HG03045 (cell line): ENCODE results near the gene ZNF189.

ENCODE experiments used
- ATAC-seq: cut with Tn5 transposase; IDR thresholded peaks from one replicate; pipeline ENCODE4 v1.9.1; 2021; ENCODE audit warnings: mild to moderate bottlenecking, moderate library complexity; ENCODE audit not compliant: unreplicated experiment

Gene ZNF189

DNA sequence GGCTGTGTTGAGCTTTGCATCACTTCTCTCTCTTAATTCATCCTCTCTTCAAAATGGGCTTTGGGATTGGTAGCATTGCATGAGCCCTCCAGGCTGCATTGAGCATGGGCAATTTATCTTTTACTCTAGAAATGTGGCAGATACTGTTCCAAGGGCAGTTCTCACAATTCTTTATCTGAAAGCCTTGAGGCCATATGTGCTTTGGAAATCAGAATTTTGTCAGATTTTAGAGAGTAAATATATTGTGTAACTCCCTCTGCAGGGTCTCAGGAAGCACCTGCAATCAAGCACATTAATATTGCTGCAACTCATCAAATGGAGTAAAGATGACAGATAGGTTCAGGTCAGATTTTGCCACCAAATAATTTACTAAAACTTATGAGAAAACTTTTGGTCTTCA lies 19.3 kb downstream of the ZNF189 start:
- ATAC-seq: no peak

DNA sequence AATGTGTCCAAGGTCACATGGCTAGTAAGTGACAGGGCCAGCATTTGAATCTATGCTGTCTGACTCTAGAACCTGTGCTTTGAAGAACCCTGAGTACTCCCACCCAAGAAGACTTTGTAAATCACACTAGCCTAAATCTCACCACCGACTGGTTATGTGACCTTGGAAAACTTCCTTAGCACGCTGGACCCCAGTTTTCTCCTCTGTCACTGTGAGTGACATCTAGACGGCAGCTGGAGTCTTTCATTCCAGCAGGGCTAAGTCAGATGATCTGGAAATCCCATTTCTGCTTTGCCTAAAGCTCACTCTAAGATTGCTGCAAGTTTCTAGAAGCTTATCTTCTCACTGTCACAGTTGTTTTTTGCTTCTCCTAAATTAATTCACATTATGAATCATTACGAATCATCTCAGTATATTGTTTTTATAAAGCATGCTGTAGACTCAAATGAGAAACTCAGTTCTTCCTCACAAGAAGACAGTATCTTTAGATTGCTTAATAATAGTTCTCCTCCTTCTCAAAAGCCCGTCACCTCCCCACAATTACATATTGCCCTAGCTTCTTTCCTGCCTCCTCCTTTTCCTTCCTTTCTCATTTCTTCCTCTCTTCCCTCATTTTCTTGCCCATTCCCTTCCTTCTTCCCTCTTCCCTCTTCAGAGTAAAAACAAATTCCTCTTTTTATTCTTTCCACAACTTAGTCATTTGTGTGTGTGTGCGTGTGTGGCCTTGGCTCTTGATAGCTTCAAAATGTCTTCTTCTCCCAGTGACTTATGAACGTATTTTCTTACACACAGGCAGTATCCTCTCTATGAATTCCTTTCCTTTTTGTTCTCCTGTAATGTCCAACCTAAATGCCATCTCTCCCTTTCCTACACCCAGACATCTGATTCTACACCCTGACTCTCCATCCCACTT lies 20.1 kb downstream of the ZNF189 start:
- ATAC-seq: no peak

GRCh38 chr9:101419863-101420262 lies 21.2 kb downstream of the ZNF189 start:
- ATAC-seq: no peak

GRCh38 chr9:101421653-101422065 lies 23.0 kb downstream of the ZNF189 start:
- no peak for ATAC-seq

GRCh38 chr9:101427358-101427757 lies 28.7 kb downstream of the ZNF189 start:
- no peak for ATAC-seq

DNA sequence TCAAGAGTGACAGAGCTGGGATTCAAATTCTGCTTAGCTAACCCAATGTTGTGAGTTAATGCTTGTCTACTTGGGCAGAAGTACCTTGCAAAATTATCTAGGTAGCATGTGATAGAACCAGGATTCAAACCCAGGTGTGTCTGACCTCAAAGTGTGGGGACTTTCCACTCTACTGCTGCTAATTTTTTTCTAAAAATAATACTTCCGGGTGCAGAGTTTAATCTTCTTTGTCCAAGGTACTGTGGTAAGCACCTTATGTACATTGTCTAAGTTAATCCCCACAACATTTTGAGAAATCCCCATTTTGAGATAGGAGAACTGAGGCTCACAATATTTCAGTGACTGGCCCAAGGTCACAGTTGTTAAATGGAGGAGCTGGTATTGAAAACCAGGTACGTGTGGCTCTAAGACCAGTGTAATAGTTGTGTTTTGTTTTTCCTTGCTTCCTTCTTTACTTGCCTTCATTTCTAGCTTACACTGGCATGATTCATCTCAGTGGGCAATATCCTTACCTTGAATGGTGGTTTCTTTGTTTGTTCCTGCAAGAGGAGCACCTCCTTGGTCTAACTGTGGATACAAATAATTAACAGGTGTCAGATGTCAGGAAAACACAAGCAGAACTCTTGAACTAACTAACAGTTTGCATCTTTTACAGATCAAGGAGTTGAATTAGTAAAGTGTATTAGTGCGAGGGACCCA lies 29.5 kb downstream of the ZNF189 start:
- ATAC-seq: no peak

GRCh38 chr9:101428909-101429308 lies 30.3 kb downstream of the ZNF189 start:
- no peak for ATAC-seq

GRCh38 chr9:101429736-101430135 lies 31.1 kb downstream of the ZNF189 start:
- no peak for ATAC-seq

DNA sequence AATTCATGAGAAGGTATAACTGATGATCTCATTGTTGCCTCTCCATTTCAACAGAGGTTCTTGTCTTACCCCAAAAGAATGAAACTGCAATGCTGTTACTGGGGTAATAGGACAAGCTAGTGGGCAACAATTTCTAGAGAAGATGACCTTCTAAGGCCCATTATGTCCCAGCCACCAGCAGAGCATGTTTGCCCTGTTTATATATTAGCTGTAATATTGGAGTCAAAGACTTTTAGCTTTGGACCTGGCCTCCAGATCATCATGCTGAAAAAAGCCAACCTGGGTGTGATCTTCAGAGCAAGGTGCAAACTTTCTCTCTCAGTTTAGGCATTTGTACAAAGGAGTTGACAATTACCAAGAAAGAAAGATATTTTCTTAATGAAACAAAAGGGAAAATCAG lies 33.5 kb downstream of the ZNF189 start:
- no peak for ATAC-seq

DNA sequence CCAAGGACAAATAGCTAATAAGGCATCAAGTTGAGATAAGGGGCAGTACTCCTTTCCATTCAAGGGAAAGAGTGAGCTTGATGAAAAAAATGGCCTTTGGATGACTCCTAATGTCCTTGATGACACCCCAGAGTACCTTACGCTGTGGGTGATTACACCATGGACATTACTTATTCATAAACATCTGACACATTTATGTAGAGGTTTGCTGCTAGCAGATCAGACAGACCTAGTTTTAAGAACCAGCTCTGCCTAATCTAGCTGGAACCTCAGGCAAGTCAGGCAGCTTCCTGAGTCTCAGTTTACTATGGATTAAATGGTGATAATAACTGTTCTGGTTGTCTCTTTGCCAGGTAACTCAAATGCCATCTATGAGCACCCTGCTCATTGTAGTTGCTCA lies 34.1 kb downstream of the ZNF189 start:
- ATAC-seq: no peak

GRCh38 chr9:101433229-101433628 lies 34.6 kb downstream of the ZNF189 start:
- no peak for ATAC-seq

GRCh38 chr9:101434998-101435397 lies 36.3 kb downstream of the ZNF189 start:
- no peak for ATAC-seq

GRCh38 chr9:101435601-101436079 lies 37.0 kb downstream of the ZNF189 start, which contains the start of gene ALDOB:
Gene ALDOB (minus strand): TSS chr9:101435774. CDS start chr9:101430887, 4,887 bp downstream.
- ATAC-seq: no peak

GRCh38 chr9:101437806-101438232 lies 39.2 kb downstream of the ZNF189 start:
- ATAC-seq: no peak

DNA sequence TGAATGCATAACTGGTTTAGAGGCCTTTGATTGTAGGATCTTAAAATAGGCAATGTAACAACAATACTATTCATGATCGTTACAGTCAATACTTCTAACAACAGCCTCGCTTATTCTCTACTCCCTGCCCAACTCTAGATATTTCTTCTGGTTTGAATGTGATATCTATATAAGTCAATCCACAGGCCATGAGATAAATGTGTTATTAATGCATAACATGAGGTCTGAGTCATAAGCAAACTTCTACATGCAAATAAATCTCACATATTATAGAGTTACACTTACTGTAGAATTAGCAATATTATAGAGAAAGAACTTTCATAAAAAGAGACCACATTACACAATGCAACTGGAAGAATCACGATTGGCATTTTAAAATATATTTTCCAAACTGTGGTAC lies 39.9 kb downstream of the ZNF189 start:
- no peak for ATAC-seq

- ATAC-seq: no peak
These were observed 42.1 kb downstream of the ZNF189 start for GRCh38 chr9:101440714-101441230.

- ATAC-seq: no peak
These were observed 43.7 kb downstream of the ZNF189 start for GRCh38 chr9:101442318-101442717.

GRCh38 chr9:101442736-101443135 lies 44.1 kb downstream of the ZNF189 start:
- ATAC-seq: no peak

DNA sequence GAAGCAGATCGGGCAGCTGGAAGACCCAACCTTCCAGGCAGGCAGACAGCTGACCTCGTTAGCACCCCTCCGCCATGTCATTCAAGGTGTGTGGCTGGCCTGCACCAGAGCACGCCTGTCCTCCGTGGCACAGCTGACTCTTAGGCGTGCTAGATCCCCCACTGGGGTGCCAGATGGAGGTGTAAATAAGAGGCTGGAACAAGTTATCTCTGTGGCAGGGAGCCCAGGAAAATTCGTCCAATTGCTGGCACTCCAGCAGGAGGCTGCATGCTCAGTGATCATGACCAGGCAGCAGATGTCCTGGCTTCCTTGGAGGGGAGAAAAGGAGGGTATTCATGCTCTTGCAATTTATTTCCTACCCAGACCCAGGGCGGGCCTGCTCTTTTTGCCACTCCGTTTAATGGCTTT lies 44.7 kb downstream of the ZNF189 start:
- no peak for ATAC-seq

- no peak for ATAC-seq
These were observed 46.8 kb downstream of the ZNF189 start for GRCh38 chr9:101445353-101446029.

DNA sequence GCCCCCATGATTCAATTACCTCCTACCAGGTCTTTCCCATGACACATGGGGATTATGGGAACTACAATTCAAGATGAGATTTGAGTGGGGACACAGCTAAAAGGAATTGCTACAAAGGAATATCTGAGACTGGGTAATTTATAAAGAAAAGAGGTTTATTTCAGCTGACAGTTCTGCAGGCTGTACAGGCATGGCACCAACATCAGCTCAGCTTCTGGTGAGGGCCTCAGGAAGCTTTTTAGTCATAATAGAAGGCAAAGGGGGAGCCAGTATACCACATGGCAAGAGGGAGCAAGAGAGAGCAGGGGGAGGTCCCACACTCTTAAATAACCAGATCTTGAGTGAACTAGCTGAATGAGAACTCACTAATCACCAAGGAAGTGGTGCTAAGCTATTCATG lies 48.1 kb downstream of the ZNF189 start:
- ATAC-seq: no peak
